Stimulated activated CD4-positive, alpha-beta T cell treated with anti-CD3 and anti-CD28 coated beads, Interleukin-2, amount 100 ng/mL, for 4 hours (primary cell): ENCODE results near the gene ANKH.
"Not testable (repeated sequence)": the region's sequence is repeated elsewhere in the genome, so short reads cannot be mapped to it uniquely, and the experiment has no call there.

Source experiments
- DNase-seq: peaks from one replicate; pipeline ENCODE4 v3.0.0-alpha.2; 2020; ENCODE audit warnings: low read depth

Gene ANKH

GRCh38 chr5:14882658-14883580 lies 11.3 kb upstream of the ANKH start:
- no peak for DNase-seq

GRCh38 chr5:14881826-14882225 lies 10.2 kb upstream of the ANKH start:
- no peak for DNase-seq

GRCh38 chr5:14880688-14881087 lies 9.1 kb upstream of the ANKH start:
- no peak for DNase-seq

GRCh38 chr5:14879937-14880589 lies 8.5 kb upstream of the ANKH start:
- no peak for DNase-seq

- no peak for DNase-seq
Observed at GRCh38 chr5:14879393-14879792, 7.8 kb upstream of the ANKH start.

- not testable (repeated sequence) for DNase-seq
Observed at GRCh38 chr5:14878192-14878591, 6.6 kb upstream of the ANKH start.

- DNase-seq: no peak
Observed at GRCh38 chr5:14876095-14876494, 4.5 kb upstream of the ANKH start.

GRCh38 chr5:14873790-14874189 lies 2.2 kb upstream of the ANKH start:
- DNase-seq: no peak

- no peak for DNase-seq
Observed at GRCh38 chr5:14873093-14873492, 1.5 kb upstream of the ANKH start.

GRCh38 chr5:14872070-14872989 lies 752 bp upstream of the ANKH start:
- peak; percentile 40 for DNase-seq

- DNase-seq: peak; percentile 60
Observed at GRCh38 chr5:14870337-14871213, 1.0 kb downstream of the ANKH start.

GRCh38 chr5:14869668-14870164 lies 1.9 kb downstream of the ANKH start:
- no peak for DNase-seq

- no peak for DNase-seq
Observed at GRCh38 chr5:14869233-14869632, 2.3 kb downstream of the ANKH start.

GRCh38 chr5:14868771-14869170 lies 2.8 kb downstream of the ANKH start:
- DNase-seq: no peak

GRCh38 chr5:14864181-14864812 lies 7.3 kb downstream of the ANKH start:
- DNase-seq: no peak

- DNase-seq: no peak
Observed at GRCh38 chr5:14863105-14863504, 8.5 kb downstream of the ANKH start.

GRCh38 chr5:14861123-14861765 lies 10.3 kb downstream of the ANKH start:
- no peak for DNase-seq

- DNase-seq: no peak
Observed at GRCh38 chr5:14859980-14860379, 11.6 kb downstream of the ANKH start.

- no peak for DNase-seq
Observed at GRCh38 chr5:14859150-14859549, 12.4 kb downstream of the ANKH start.

- no peak for DNase-seq
Observed at GRCh38 chr5:14855366-14855765, 16.2 kb downstream of the ANKH start.
